ENCODE results near the gene ABI3BP. TPM values are rescaled to one million over a fixed set of nuclear protein-coding genes. Genes with fewer than 3 reads are reported as not detected.

The ABI3BP gene
- total and polyA plus RNA-seq, 2 experiments from 2014 or later: 0.42 to 0.57 TPM

GRCh38 chr3:100744671-100745070 lies 248.6 kb downstream of the ABI3BP start:
- Histone ChIP-seq H3K4me1 (ENCODE audit: insufficient read depth) (peaks cover 17% of the 10 kb centered on the region), H3K4me2 (no peak overlapping the region), H3K36me3 (ENCODE audit: insufficient read depth) (peaks cover 27% of the 10 kb centered on the region; the same call in 1 of the 2 replicates), H3K9me2 (ENCODE audit: insufficient read depth) (no peaks in the 10 kb centered on the region), H3K27ac (ENCODE audit: low read depth) (no peak overlapping the region), H3K27me3 (ENCODE audit: insufficient read depth) (no peaks in the 10 kb centered on the region), H4K20me1 (replicated peaks; ENCODE audit: insufficient read depth) (no peaks in the 10 kb centered on the region; the same call in 1 of the 2 replicates), H2AFZ (no peak overlapping the region), H3F3A (replicated peaks; ENCODE audit: low read depth) (no peaks in the 10 kb centered on the region), H3K4me3 (no peak overlapping the region), H3K79me2 (replicated peaks; ENCODE audit: insufficient read depth) (peaks cover 4% of the 10 kb centered on the region; the same call in 1 of the 2 replicates)
- no peaks in the 10 kb centered on the region for H3K27me3 Mint-ChIP-seq (ENCODE audit: insufficient read depth, low read depth, poor library complexity)
- peaks cover 48% of the 10 kb centered on the region; the same call in 2 of the 3 replicates for H3K36me3 Mint-ChIP-seq (ENCODE audit: low read depth)
- no peak overlapping the region for H3K4me3 Mint-ChIP-seq
- H3K27ac Mint-ChIP-seq: peak overlapping the region; percentile 59; the same call in 1 of the 2 replicates
- TF ChIP-seq JUNB (IDR thresholded peaks at IDR 0.05; ENCODE audit: unreplicated experiment) (no peak), STAT1 (IDR thresholded peaks at IDR 0.05; ENCODE audit: unreplicated experiment) (no peak), ZNF114 (CRISPR knock-in tag; IDR thresholded peaks at IDR 0.05) (no peak), POLR2AphosphoS5 (IDR thresholded peaks at IDR 0.05; ENCODE audit: low read depth) (no peak), EZH2phosphoT487 (IDR thresholded peaks at IDR 0.05; ENCODE audit: unreplicated experiment) (no peak)
- DNase-seq (ENCODE audit: low spot score): no peak
- ATAC-seq: no peak
- peaks cover 12% of the 10 kb centered on the region for H3K4me1 Mint-ChIP-seq
- no peaks in the 10 kb centered on the region for H3K9me3 Mint-ChIP-seq

DNA sequence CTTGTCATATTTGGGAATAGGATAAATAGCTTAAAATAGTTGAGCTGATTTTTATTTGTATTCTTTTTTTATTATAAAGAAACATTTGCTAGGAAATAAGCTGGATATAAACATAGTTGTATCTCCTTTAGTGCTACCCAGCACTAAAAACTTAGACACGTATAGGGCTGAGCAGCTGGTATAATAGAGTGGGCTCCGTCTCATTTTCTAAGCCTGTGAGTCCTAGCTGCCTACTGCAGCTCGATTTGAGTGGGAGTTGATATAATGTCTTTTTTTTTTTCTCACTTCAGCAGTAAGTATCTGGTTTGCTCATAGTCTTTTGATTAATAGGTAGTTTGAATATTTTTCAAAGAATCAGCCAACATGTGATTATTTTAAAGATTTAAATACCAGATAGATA lies 249.7 kb downstream of the ABI3BP start:
- Histone ChIP-seq H3K27me3 (ENCODE audit: insufficient read depth) (no peaks in the 10 kb centered on the region), H3K4me3 (no peak overlapping the region), H2AFZ (no peak overlapping the region), H3K4me1 (ENCODE audit: insufficient read depth) (peaks cover 17% of the 10 kb centered on the region), H3K4me2 (no peak overlapping the region), H3F3A (replicated peaks; ENCODE audit: low read depth) (no peaks in the 10 kb centered on the region), H3K79me2 (replicated peaks; ENCODE audit: insufficient read depth) (peaks cover 10% of the 10 kb centered on the region; the same call in 1 of the 2 replicates), H3K9me2 (ENCODE audit: insufficient read depth) (no peaks in the 10 kb centered on the region), H3K36me3 (ENCODE audit: insufficient read depth) (peaks cover 23% of the 10 kb centered on the region; the same call in 1 of the 2 replicates), H4K20me1 (replicated peaks; ENCODE audit: insufficient read depth) (no peaks in the 10 kb centered on the region; the same call in 1 of the 2 replicates), H3K27ac (ENCODE audit: low read depth) (no peak overlapping the region)
- ATAC-seq (no peak), DNase-seq (ENCODE audit: low spot score) (no peak)
- H3K9me3 Mint-ChIP-seq: no peaks in the 10 kb centered on the region
- H3K27me3 Mint-ChIP-seq (ENCODE audit: insufficient read depth, low read depth, poor library complexity): no peaks in the 10 kb centered on the region
- peaks cover 14% of the 10 kb centered on the region for H3K4me1 Mint-ChIP-seq
- H3K4me3 Mint-ChIP-seq: no peak overlapping the region
- peaks cover 41% of the 10 kb centered on the region; the same call in 2 of the 3 replicates for H3K36me3 Mint-ChIP-seq (ENCODE audit: low read depth)
- H3K27ac Mint-ChIP-seq: no peak overlapping the region
- TF ChIP-seq CREB1 (CRISPR knock-in tag; IDR thresholded peaks at IDR 0.05; ENCODE audit: low read depth) (no peak), CTCF (conservative IDR thresholded peaks at IDR 0.05; ENCODE audit: low read depth in 2 of 2) (no peak), POLR2AphosphoS5 (IDR thresholded peaks at IDR 0.05; ENCODE audit: low read depth) (no peak), EZH2 (IDR thresholded peaks at IDR 0.05; ENCODE audit: low read depth, unreplicated experiment) (no peak), ZNF331 (CRISPR knock-in tag; IDR thresholded peaks at IDR 0.05; ENCODE audit: low read depth) (no peak), ZNF114 (CRISPR knock-in tag; IDR thresholded peaks at IDR 0.05) (no peak), EZH2phosphoT487 (IDR thresholded peaks at IDR 0.05; ENCODE audit: unreplicated experiment) (no peak)
- TF ChIP-seq, protein P1, sequence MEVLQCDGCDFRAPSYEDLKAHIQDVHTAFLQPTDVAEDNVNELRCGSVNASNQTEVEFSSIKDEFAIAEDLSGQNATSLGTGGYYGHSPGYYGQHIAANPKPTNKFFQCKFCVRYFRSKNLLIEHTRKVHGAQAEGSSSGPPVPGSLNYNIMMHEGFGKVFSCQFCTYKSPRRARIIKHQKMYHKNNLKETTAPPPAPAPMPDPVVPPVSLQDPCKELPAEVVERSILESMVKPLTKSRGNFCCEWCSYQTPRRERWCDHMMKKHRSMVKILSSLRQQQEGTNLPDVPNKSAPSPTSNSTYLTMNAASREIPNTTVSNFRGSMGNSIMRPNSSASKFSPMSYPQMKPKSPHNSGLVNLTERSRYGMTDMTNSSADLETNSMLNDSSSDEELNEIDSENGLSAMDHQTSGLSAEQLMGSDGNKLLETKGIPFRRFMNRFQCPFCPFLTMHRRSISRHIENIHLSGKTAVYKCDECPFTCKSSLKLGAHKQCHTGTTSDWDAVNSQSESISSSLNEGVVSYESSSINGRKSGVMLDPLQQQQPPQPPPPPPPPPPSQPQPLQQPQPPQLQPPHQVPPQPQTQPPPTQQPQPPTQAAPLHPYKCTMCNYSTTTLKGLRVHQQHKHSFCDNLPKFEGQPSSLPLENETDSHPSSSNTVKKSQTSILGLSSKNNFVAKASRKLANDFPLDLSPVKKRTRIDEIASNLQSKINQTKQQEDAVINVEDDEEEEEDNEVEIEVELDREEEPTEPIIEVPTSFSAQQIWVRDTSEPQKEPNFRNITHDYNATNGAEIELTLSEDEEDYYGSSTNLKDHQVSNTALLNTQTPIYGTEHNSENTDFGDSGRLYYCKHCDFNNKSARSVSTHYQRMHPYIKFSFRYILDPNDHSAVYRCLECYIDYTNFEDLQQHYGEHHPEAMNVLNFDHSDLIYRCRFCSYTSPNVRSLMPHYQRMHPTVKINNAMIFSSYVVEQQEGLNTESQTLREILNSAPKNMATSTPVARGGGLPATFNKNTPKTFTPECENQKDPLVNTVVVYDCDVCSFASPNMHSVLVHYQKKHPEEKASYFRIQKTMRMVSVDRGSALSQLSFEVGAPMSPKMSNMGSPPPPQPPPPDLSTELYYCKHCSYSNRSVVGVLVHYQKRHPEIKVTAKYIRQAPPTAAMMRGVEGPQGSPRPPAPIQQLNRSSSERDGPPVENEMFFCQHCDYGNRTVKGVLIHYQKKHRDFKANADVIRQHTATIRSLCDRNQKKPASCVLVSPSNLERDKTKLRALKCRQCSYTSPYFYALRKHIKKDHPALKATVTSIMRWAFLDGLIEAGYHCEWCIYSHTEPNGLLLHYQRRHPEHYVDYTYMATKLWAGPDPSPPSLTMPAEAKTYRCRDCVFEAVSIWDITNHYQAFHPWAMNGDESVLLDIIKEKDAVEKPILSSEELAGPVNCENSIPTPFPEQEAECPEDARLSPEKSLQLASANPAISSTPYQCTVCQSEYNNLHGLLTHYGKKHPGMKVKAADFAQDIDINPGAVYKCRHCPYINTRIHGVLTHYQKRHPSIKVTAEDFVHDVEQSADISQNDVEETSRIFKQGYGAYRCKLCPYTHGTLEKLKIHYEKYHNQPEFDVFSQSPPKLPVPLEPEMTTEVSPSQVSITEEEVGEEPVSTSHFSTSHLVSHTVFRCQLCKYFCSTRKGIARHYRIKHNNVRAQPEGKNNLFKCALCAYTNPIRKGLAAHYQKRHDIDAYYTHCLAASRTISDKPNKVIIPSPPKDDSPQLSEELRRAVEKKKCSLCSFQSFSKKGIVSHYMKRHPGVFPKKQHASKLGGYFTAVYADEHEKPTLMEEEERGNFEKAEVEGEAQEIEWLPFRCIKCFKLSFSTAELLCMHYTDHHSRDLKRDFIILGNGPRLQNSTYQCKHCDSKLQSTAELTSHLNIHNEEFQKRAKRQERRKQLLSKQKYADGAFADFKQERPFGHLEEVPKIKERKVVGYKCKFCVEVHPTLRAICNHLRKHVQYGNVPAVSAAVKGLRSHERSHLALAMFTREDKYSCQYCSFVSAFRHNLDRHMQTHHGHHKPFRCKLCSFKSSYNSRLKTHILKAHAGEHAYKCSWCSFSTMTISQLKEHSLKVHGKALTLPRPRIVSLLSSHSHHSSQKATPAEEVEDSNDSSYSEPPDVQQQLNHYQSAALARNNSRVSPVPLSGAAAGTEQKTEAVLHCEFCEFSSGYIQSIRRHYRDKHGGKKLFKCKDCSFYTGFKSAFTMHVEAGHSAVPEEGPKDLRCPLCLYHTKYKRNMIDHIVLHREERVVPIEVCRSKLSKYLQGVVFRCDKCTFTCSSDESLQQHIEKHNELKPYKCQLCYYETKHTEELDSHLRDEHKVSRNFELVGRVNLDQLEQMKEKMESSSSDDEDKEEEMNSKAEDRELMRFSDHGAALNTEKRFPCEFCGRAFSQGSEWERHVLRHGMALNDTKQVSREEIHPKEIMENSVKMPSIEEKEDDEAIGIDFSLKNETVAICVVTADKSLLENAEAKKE (CRISPR knock-in tag; IDR thresholded peaks at IDR 0.05): no peak
- TF ChIP-seq, protein P2, sequence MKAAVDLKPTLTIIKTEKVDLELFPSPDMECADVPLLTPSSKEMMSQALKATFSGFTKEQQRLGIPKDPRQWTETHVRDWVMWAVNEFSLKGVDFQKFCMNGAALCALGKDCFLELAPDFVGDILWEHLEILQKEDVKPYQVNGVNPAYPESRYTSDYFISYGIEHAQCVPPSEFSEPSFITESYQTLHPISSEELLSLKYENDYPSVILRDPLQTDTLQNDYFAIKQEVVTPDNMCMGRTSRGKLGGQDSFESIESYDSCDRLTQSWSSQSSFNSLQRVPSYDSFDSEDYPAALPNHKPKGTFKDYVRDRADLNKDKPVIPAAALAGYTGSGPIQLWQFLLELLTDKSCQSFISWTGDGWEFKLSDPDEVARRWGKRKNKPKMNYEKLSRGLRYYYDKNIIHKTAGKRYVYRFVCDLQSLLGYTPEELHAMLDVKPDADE (IDR thresholded peaks at IDR 0.05): no peak

Measured in GM23338 (cell line).